ENCODE data around the gene MEN1.

DNA sequence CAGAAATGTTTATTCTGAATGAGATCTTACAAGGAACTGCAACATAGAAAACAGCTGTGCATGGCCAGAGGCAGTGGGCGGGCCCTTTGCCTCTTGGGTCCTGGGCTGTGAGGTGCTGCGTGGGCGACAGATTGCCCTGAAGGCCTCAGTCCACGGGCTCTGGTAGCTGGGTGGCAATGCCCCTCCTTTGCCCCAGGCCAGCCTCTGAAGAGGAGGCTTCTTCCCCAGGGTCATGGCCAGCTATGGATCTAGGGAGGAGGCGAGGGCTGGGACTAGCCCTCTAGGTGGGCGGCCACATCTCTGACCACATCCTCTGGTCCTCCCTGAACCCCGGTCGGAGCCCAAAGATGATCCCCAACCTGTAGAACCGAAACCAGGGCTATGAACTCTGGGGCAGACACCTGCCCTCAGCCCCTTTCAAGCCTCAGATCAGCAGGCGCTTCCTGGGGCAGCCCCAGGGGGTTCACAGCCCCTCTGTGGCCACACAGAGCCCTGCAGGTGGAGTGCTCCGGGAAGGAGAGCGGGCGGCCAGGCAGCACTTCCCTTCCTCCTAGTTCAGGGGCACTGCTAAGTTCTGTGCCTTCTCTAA is 40.7 kb upstream of the MEN1 start:
- TF ChIP-seq, protein P1, sequence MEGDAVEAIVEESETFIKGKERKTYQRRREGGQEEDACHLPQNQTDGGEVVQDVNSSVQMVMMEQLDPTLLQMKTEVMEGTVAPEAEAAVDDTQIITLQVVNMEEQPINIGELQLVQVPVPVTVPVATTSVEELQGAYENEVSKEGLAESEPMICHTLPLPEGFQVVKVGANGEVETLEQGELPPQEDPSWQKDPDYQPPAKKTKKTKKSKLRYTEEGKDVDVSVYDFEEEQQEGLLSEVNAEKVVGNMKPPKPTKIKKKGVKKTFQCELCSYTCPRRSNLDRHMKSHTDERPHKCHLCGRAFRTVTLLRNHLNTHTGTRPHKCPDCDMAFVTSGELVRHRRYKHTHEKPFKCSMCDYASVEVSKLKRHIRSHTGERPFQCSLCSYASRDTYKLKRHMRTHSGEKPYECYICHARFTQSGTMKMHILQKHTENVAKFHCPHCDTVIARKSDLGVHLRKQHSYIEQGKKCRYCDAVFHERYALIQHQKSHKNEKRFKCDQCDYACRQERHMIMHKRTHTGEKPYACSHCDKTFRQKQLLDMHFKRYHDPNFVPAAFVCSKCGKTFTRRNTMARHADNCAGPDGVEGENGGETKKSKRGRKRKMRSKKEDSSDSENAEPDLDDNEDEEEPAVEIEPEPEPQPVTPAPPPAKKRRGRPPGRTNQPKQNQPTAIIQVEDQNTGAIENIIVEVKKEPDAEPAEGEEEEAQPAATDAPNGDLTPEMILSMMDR (IDR thresholded peaks at IDR 0.05): no peak
- no peak for TF ChIP-seq POLR2A (IDR thresholded peaks at IDR 0.05)
